Activated CD8-positive, alpha-beta memory T cell treated with anti-CD3 and anti-CD28 coated beads, Interleukin-2, amount 50 U/mL, for 24 hours (primary cell): Measurements from ENCODE around the gene CAPN12.

Experiments
- DNase-seq: peaks from one replicate; pipeline ENCODE4 v3.0.0-alpha.2; 2020; ENCODE audit errors: extremely low read depth

The CAPN12 gene

GRCh38 chr19:38710928-38711725 is 33.1 kb downstream of the CAPN12 start:
- DNase-seq: no peak

GRCh38 chr19:38710416-38710702 is 33.9 kb downstream of the CAPN12 start:
- DNase-seq: no peak

DNA sequence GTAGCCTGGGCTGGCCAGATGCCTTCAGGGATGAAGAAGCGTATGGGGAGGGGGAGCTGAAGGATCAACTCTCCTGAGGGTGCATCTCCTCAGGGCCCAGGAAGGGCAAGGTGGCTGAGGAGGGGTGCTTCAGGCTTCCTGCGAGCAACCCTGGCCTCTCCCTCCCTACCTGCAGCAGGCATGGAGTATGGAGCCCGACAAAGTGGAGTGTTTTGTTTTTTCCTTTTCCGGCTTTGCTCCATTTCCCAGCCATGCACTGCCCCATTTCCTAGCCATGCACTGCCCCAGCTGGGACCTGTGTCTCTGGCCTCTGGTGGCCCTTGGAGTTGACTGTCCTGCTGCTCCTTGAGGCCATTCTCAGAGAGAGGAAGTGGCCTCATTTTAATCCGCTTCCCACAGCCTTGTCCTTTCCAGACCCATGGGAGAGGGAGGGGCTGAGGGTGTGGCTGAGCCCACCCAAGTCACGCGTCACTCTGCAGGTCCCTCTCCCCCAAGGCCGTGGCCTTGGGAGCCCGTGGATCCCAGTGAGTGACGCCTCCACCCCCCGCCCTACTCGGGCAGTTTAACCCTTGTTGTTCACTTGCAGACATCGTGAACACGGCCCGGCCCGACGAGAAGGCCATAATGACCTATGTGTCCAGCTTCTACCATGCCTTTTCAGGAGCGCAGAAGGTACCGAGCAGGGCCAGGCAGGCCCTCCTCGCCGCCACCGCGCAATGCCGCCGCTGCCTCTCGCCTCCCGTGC is 34.4 kb downstream of the CAPN12 start:
- DNase-seq: no peak

- DNase-seq: no peak
Measured at GRCh38 chr19:38709119-38709518, 35.2 kb downstream of the CAPN12 start.

- no peak for DNase-seq
Measured at GRCh38 chr19:38708413-38709024, 35.8 kb downstream of the CAPN12 start.

GRCh38 chr19:38707512-38708114 is 36.7 kb downstream of the CAPN12 start:
- DNase-seq: no peak

DNA sequence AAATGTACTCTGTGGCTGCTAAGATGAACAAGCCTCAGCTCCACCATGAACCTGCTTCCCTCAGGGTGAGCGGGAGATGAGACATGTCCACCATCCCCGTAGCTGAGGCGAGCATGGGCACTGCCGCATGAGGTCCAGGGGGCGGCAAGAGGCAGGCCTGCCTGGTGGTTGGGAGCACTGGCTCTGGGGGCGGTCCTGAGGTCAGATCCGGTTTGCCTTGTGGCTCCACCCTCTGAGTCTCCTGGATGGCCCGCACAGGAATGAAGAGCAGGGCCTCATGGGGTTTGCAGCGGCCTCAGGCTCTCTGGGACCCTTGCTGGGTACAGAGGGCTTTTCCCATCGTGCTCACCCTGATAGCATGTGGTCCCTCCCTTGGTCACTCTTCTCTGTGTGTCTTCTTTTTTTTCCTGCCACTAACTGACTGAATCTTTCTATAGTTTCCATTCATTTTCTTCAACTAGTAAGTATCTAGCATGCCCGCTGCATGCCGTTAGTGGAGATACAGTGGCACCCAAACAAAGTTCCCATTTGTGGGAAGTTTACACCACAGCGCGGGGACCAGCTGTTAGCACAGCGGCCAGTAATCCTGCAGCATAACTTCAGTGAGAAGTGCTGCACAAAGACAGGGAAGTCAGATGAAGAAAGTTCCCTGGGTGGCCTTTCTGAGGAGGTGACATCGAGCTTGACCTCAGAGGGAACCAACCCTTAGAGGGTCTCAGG is 37.3 kb downstream of the CAPN12 start:
- DNase-seq: no peak

GRCh38 chr19:38705197-38706019 is 38.9 kb downstream of the CAPN12 start:
- DNase-seq: no peak

GRCh38 chr19:38704488-38705026 is 39.7 kb downstream of the CAPN12 start:
- no peak for DNase-seq

DNA sequence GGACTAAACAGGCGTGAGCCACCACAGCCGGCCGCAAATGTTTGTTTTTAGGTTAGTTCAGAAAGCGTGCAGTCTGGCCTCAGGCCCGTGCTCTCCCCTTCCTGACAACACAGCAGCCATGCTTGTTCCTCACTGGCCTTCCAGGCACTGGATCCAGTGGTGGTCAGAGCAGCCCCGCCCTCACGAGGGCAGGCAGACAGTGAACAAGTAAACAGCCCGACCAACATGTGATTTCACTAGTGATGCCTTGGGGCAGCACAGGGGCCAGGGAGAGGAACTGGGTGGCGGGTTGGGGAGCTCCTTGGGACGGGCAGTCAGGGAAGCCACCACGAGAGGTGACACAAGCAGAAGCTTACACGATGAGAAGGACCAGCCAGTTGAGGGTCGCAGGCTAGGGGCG is 40.8 kb downstream of the CAPN12 start:
- DNase-seq: no peak

DNA sequence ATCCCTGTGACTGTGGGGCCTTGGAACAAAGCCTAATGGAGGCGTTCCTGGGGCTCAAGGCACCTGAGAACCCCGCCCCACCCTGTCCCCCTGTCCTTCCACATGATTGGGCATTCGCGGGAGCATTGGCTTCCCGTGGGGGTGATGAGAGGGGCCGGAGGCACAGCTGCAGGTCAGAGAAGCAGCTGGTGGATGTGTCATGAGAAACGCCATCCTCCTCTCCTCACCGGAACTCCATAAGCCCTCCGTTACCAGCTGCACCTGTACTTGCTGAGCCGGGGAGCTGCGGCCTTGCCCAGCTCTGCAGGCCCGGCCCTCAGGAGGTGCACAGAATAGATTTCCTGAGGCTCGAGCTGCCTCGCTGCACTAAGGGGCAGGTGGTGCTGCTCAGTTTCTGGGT is 42.0 kb downstream of the CAPN12 start:
- DNase-seq: no peak

DNA sequence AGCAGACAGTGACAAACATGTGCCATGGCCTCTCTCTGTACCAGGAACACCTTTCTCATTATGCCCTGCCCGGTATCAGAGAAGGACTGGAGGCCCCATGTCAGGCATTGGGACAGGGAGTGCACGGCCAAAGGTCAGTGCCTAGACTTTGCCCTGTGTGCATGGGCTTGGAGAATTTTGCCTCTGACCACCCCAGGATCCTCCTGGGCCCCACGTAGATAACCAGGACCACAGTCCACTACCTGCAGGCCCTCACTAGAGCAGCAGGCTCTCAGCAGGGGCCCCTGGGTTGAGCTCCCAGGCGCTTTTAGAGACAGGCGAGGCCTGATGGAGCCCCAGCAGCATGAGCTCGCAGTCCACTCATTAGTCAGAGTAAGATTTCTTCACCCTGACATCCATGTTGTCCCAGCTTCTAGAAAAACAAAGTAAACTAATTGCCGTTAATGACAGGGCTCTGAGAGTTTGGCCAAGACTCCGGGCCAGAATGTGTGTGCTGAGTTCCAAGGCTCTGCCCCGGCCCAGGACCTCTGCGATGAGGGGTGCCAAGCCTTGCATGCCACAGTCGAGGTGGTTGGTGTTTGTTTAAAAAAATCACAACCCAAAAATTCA is 42.7 kb downstream of the CAPN12 start:
- no peak for DNase-seq

DNA sequence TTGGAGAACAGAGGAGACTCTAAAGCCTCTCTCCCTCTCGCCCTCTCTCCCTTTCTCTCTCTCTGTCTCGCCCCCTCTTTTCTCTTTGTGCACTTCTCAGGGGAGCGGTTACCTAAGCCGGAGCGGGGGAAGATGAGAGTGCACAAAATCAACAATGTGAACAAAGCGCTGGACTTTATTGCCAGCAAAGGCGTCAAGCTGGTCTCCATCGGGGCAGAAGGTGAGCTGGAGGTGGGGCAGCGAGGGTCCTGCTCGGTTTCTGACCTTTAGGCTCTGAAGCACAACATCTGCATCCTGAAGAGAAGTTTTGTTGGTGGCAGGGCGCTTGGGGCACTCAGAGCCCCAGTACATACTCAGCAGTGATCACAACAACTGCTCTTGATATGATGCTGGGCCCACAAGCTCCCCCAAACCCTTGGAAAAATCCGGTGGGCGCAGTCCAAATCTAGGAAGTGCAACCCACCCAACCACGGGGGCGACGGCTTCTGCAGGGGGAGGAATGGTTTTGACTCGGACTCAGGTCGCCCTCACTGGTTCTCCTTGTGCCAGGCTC is 43.3 kb downstream of the CAPN12 start:
- DNase-seq: no peak

GRCh38 chr19:38700350-38700901 is 43.8 kb downstream of the CAPN12 start:
- no peak for DNase-seq

DNA sequence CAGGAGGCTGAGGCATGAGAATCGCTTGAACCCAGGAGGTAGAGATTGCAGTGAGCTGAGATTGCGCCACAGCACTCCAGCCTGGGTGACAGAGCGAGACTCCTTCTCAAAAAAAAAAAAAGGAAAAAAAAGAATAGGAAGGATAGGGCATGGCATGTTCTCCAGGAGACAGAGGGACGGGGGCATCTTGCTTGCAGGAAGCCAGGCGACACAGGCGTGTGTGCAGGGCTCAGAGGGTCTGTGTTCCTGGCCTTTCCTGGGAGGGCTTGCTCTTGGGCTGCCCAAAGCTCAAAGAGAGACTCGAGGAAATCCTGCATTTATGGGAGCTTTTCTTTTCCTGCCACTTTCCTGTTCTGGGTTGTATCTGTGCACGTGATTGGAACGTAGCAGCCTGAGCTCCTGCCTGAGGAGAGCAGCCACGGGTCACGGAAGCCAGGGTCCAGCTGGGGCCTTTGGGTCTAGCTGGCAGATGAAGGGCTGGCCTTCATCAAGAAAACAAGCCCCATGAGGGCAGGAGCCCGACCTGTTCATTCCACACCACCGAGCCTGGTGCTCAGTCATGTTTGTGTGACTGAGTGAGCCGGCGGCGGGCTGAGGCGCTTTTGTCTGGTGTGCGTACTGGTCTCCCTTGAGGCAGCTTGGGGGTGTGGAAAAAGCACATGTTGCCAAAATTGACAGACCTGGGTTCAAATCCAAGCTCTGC is 44.5 kb downstream of the CAPN12 start:
- no peak for DNase-seq

- no peak for DNase-seq
Measured at GRCh38 chr19:38699027-38699346, 45.3 kb downstream of the CAPN12 start.

GRCh38 chr19:38698225-38699026 is 45.8 kb downstream of the CAPN12 start:
- no peak for DNase-seq

DNA sequence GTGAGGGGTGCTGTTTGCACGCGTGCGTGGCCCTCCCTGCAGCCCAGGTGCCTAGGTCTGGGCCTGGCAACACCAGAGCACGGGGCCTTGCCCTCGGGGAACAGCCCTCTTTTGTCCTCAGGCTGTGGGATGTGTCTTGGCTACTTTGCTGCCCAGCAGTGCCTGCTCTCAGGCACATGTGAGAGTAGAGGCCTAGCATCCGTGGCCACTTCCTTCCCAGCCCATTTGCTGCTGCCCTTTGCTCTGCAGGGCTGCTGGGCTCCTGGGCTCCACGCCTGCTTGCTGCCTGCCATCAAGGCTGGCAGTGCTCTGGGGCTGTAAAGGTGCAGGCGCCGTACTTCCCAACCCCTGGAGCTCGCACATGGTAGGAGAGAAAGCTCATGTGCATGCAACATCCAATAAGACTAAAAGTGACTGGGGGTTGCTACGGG is 46.6 kb downstream of the CAPN12 start:
- no peak for DNase-seq
